Activated CD4-positive, alpha-beta T cell treated with anti-CD3 and anti-CD28 coated beads for 24 hours (primary cell): Measurements from ENCODE around the gene MYLK.

Experiments used
- DNase-seq, 2 donors: peaks; one replicate each; pipeline ENCODE4 v3.0.0-alpha.2; 2020; ENCODE audit warnings: low read depth in 2 of 2

The MYLK gene

GRCh38 chr3:123672429-123673146 lies 211.5 kb downstream of the MYLK start:
- DNase-seq = no peak

GRCh38 chr3:123670743-123671142 lies 213.4 kb downstream of the MYLK start:
- no peak for DNase-seq

GRCh38 chr3:123668906-123669305 lies 215.2 kb downstream of the MYLK start:
- no peak for DNase-seq

- no peak for DNase-seq
Measured at GRCh38 chr3:123667784-123668183, 216.3 kb downstream of the MYLK start.

GRCh38 chr3:123664753-123665152 lies 219.4 kb downstream of the MYLK start:
- no peak for DNase-seq

GRCh38 chr3:123663977-123664376 lies 220.2 kb downstream of the MYLK start:
- DNase-seq = no peak

GRCh38 chr3:123661973-123662372 lies 222.2 kb downstream of the MYLK start:
- DNase-seq = no peak

GRCh38 chr3:123660900-123661299 lies 223.2 kb downstream of the MYLK start:
- DNase-seq = no peak

- no peak for DNase-seq
Measured at GRCh38 chr3:123660141-123660675, 223.9 kb downstream of the MYLK start.

- DNase-seq = no peak
Measured at GRCh38 chr3:123658852-123659206, 225.3 kb downstream of the MYLK start.

GRCh38 chr3:123658118-123658851 lies 225.8 kb downstream of the MYLK start:
- no peak for DNase-seq

GRCh38 chr3:123657568-123657967 lies 226.6 kb downstream of the MYLK start:
- DNase-seq = no peak

GRCh38 chr3:123657111-123657510 lies 227.0 kb downstream of the MYLK start:
- no peak for DNase-seq

GRCh38 chr3:123656691-123657090 lies 227.4 kb downstream of the MYLK start:
- DNase-seq = no peak

- no peak for DNase-seq
Measured at GRCh38 chr3:123656274-123656673, 227.9 kb downstream of the MYLK start.

- DNase-seq = no peak
Measured at GRCh38 chr3:123655400-123655799, 228.7 kb downstream of the MYLK start.

- DNase-seq = no peak
Measured at GRCh38 chr3:123653221-123653682, 230.9 kb downstream of the MYLK start.

GRCh38 chr3:123652342-123652984 lies 231.7 kb downstream of the MYLK start:
- DNase-seq = peak; percentile 8 to 19

GRCh38 chr3:123651449-123652341 lies 232.4 kb downstream of the MYLK start:
- no peak for DNase-seq

- DNase-seq = no peak
Measured at GRCh38 chr3:123650101-123650500, 234.0 kb downstream of the MYLK start.

GRCh38 chr3:123648696-123649405 lies 235.3 kb downstream of the MYLK start:
- DNase-seq = no peak
